ENCODE results near the gene TXNDC5. TPM values are rescaled to one million over a fixed set of nuclear protein-coding genes. Genes with fewer than 3 reads are reported as not detected.

TXNDC5 gene
- polyA plus RNA-seq, 1 experiment = 285 TPM

DNA sequence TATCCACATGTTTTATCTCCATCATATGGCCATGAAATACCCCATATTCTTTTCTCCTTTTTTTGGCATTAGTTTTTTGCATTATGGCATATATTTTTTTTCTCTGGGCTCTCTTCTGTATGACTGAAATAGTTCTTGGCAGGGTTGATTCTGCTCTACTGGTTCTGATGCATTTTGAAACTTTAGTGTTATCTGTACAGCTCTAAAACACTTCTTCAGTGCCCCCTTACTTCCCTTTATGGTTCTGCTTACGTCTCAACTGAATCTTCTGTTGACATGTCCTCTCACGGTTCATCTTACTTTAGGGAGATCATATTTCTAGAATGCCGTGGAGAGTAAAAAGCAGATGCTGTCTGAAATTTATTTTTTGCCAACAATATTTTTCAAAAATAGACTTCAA, 23.2 kb upstream of the TXNDC5 start:
- ChIA-PET POLR2A (no interaction called here), CTCF (interaction anchor here (0.5 kb wide), 1 partner anchor 214 kb away, joined by 5 read pairs; no protein-coding TSS in a partner anchor)
- H3K27me3 ChIP-seq (ENCODE audit: control insufficient read depth, insufficient read depth, low read length) = peaks cover 3% of the 10 kb centered on the region
- TF ChIP-seq, protein P1, sequence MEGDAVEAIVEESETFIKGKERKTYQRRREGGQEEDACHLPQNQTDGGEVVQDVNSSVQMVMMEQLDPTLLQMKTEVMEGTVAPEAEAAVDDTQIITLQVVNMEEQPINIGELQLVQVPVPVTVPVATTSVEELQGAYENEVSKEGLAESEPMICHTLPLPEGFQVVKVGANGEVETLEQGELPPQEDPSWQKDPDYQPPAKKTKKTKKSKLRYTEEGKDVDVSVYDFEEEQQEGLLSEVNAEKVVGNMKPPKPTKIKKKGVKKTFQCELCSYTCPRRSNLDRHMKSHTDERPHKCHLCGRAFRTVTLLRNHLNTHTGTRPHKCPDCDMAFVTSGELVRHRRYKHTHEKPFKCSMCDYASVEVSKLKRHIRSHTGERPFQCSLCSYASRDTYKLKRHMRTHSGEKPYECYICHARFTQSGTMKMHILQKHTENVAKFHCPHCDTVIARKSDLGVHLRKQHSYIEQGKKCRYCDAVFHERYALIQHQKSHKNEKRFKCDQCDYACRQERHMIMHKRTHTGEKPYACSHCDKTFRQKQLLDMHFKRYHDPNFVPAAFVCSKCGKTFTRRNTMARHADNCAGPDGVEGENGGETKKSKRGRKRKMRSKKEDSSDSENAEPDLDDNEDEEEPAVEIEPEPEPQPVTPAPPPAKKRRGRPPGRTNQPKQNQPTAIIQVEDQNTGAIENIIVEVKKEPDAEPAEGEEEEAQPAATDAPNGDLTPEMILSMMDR (IDR thresholded peaks at IDR 0.05; ENCODE audit: low read depth, low read length) = no peak
- no peaks in the 10 kb centered on the region for H3K9me3 ChIP-seq (ENCODE audit: control insufficient read depth, insufficient read depth, low read length)
- H3K27ac ChIP-seq (ENCODE audit: low read depth, low read length) = no peak overlapping the region
- DNase-seq (ENCODE audit: low read depth, low spot score) = no peak
- no peak overlapping the region for H3K4me3 ChIP-seq (ENCODE audit: low read depth, low read length)

DNA sequence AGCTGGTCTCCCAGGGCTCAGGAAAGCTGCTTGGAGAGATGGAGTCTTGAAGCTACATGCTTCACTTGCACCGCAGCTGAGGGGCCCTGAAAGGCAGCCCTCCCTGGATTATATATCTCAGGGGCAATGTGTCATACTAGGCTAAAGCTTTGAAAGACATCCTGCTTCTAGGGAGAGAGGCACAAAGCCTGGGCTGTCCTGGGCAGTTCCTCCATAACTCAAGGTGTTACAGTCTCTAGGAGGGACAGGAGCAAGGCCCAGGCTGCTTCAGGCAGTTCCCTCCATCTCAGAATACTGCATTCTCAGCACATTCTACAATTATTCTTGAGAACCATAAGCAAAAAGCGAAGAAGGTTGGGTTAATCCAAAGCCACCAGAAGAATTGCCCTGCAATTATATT, 22.0 kb upstream of the TXNDC5 start:
- Histone ChIP-seq H3K4me3 (ENCODE audit: low read depth, low read length) (no peak overlapping the region), H3K9me3 (ENCODE audit: control insufficient read depth, insufficient read depth, low read length) (no peaks in the 10 kb centered on the region), H3K27ac (ENCODE audit: low read depth, low read length) (no peak overlapping the region), H3K27me3 (ENCODE audit: control insufficient read depth, insufficient read depth, low read length) (peaks cover 3% of the 10 kb centered on the region)
- TF ChIP-seq, protein P1 (IDR thresholded peaks at IDR 0.05; ENCODE audit: low read depth, low read length) = no peak
- ChIA-PET CTCF (no interaction called here), POLR2A (no interaction called here)
- no peak for DNase-seq (ENCODE audit: low read depth, low spot score)

DNA sequence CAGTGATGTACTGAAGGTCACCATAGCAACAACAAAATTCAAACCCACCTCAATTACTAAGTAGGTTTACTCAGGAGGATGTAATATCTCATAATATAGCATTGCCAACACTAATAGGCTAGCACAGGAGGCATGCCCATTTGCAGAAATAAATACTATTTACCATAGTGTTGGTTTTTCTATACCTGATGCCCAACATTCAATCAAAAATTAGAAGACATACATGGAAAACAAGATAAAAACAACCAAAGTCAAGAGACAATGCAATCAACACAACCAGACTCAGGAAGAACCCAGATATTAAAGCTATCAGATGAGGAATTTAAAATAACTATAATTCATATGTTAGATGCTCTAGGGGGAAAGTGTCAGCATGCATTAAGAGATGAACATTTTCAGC, 14.3 kb upstream of the TXNDC5 start:
- peaks cover under 1% of the 10 kb centered on the region for H3K27me3 ChIP-seq (ENCODE audit: control insufficient read depth, insufficient read depth, low read length)
- H3K4me3 ChIP-seq (ENCODE audit: low read depth, low read length) = no peak overlapping the region
- H3K9me3 ChIP-seq (ENCODE audit: control insufficient read depth, insufficient read depth, low read length) = peaks cover 3% of the 10 kb centered on the region; the same call in 1 of the 2 replicates
- DNase-seq (ENCODE audit: low read depth, low spot score) = no peak
- TF ChIP-seq, protein P1 (IDR thresholded peaks at IDR 0.05; ENCODE audit: low read depth, low read length) = no peak
- POLR2A ChIA-PET = no interaction called here
- no peak overlapping the region for H3K27ac ChIP-seq (ENCODE audit: low read depth, low read length)
- CTCF ChIA-PET = interaction anchor here (0.6 kb wide), 1 partner anchor 80 kb away, joined by 3 read pairs; no protein-coding TSS in a partner anchor

DNA sequence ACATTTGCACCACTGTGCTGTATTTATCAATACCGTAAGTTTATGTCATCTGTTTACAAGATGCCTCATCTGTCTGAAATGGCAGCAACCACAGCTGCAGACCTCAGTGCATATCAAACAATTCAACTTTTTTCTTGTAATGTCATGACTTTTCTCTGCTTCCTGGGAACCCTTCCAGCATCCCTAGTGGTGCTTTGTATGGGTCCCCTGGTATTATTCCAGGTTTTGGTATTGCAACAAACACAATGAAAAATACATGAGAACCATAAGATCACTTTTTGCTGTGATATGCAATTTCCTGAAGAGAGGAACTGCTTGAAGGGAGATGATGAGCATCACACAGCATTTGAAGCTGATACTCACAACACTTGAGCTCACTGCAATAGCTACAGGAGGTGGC, 12.0 kb upstream of the TXNDC5 start:
- CTCF ChIA-PET = interaction anchor here (1.0 kb wide), 1 partner anchor 70 kb away, joined by 6 read pairs; no protein-coding TSS in a partner anchor
- TF ChIP-seq, protein P1 (IDR thresholded peaks at IDR 0.05; ENCODE audit: low read depth, low read length) = no peak
- Histone ChIP-seq H3K27me3 (ENCODE audit: control insufficient read depth, insufficient read depth, low read length) (peaks cover 2% of the 10 kb centered on the region), H3K4me3 (ENCODE audit: low read depth, low read length) (no peak overlapping the region), H3K27ac (ENCODE audit: low read depth, low read length) (no peak overlapping the region), H3K9me3 (ENCODE audit: control insufficient read depth, insufficient read depth, low read length) (peaks cover 3% of the 10 kb centered on the region; the same call in 1 of the 2 replicates)
- POLR2A ChIA-PET = no interaction called here
- DNase-seq (ENCODE audit: low read depth, low spot score) = no peak

DNA sequence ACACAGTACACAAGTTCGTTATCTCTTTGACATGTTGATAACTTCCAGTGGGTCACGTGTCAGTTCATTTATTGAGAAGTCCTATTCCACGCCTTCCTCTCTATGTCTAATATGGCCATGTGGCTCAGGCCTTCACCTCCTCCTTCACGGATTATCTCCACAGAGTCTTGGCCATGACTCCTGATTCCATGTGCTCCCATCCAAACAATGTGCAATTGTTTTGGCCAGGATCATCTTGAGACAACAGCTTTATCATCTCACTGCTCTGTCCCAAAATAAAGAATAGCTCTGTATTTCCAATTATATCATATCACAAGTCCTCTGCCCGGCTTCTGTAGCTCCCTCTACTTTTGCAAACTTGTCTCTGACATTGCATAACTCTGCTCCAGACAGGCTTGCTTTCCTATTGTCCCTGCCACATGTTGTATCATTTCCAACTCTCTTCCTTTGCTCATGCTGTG, 11.1 kb upstream of the TXNDC5 start:
- no peak overlapping the region for H3K27ac ChIP-seq (ENCODE audit: low read depth, low read length)
- no peak for DNase-seq (ENCODE audit: low read depth, low spot score)
- H3K27me3 ChIP-seq (ENCODE audit: control insufficient read depth, insufficient read depth, low read length) = peaks cover 2% of the 10 kb centered on the region
- no peak overlapping the region for H3K4me3 ChIP-seq (ENCODE audit: low read depth, low read length)
- CTCF ChIA-PET = no interaction called here
- H3K9me3 ChIP-seq (ENCODE audit: control insufficient read depth, insufficient read depth, low read length) = peaks cover 3% of the 10 kb centered on the region; the same call in 1 of the 2 replicates
- POLR2A ChIA-PET = no interaction called here
- TF ChIP-seq, protein P1 (IDR thresholded peaks at IDR 0.05; ENCODE audit: low read depth, low read length) = no peak

Data from AG04450 (cell line).